Erythroblast (primary cell): ENCODE results near the gene GHRH.

ENCODE experiments used
- GATA1 ChIP-seq: IDR thresholded peaks from 2 replicates; pipeline ENCODE4 v1.6.1; 2011; ENCODE audit warnings: low read depth, mild to moderate bottlenecking, control low read depth, low read length, moderate library complexity
- POLR2A ChIP-seq: IDR thresholded peaks from 2 replicates; pipeline ENCODE4 v1.6.1; 2011; ENCODE audit warnings: mild to moderate bottlenecking, low read length

GRCh38 chr20:37308086-37309050 is 46.8 kb upstream of the GHRH start:
- TF ChIP-seq POLR2A: no peak
- TF ChIP-seq GATA1: no peak
